ENCODE data around the gene MSH2. TPM values are rescaled to one million over a fixed set of nuclear protein-coding genes. Genes with fewer than 3 reads are reported as not detected.

Gene MSH2
- total RNA-seq, 1 donor from 2014 or later = 25.2 TPM

GRCh38 chr2:47520825-47521665 lies 118.1 kb downstream of the MSH2 start:
- Mint-ChIP-seq H3K4me3 (peak overlapping the region; percentile 85), H3K36me3 (ENCODE audit: low read depth) (no peaks in the 10 kb centered on the region), H3K27ac (peak overlapping the region; percentile 87), H3K4me1 (peaks cover 13% of the 10 kb centered on the region), H3K9me3 (no peaks in the 10 kb centered on the region), H3K27me3 (no peaks in the 10 kb centered on the region)
- DNase-seq (peak; percentile 74), ATAC-seq (ENCODE audit: low read depth) (peak; percentile 91)
- intact Hi-C loops (cut with micrococcal nuclease) = loop anchor here (1.0 to 5.0 kb wide), 8 partner anchors 34 to 585 kb away; partner anchors contain the start of gene MSH6
- ChIA-PET POLR2A (interaction anchor here (1.0 to 1.7 kb wide), 7 partner anchors 17 to 262 kb away, joined by 3 to 8 read pairs (median 4); partner anchors contain the start of gene MSH6), CTCF (interaction anchor here (0.6 to 2.9 kb wide), 8 partner anchors 53 to 262 kb away, joined by 3 to 36 read pairs (median 4); partner anchors contain the start of gene MSH6)
- TF ChIP-seq, protein P1, sequence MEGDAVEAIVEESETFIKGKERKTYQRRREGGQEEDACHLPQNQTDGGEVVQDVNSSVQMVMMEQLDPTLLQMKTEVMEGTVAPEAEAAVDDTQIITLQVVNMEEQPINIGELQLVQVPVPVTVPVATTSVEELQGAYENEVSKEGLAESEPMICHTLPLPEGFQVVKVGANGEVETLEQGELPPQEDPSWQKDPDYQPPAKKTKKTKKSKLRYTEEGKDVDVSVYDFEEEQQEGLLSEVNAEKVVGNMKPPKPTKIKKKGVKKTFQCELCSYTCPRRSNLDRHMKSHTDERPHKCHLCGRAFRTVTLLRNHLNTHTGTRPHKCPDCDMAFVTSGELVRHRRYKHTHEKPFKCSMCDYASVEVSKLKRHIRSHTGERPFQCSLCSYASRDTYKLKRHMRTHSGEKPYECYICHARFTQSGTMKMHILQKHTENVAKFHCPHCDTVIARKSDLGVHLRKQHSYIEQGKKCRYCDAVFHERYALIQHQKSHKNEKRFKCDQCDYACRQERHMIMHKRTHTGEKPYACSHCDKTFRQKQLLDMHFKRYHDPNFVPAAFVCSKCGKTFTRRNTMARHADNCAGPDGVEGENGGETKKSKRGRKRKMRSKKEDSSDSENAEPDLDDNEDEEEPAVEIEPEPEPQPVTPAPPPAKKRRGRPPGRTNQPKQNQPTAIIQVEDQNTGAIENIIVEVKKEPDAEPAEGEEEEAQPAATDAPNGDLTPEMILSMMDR (IDR thresholded peaks at IDR 0.05) = no peak

DNA sequence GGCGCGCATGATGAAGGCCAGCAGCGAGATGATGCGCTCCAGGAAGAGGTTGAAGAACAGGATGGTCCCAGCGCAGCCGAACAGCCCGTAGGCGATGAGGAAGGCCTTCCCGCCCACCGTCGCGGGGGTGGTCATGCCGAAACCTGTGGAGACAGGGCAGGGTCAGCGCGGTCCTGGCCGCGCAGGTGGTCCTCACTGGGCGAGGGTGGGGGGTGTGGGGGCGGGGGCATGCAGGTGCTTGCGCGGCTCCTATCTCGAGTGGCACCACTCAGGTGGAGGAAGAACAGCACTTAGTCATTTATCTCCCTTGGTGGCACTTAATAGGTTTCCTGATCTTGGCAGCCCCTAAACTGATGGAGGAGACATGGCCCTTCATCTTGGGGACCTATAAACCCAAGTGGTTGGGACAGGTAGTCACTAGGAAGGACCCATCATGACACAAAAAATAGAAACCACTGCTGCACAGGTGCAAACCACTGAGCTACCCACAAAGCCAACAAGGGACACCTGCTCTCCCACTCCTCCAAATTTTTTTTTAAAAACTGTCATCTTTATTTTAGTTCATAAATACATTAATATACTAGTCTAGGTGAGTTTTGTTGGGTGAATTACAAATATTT lies 118.8 kb downstream of the MSH2 start:
- no peaks in the 10 kb centered on the region for H3K9me3 Mint-ChIP-seq
- ChIA-PET CTCF (interaction anchor here (0.6 to 2.9 kb wide), 4 partner anchors 71 to 262 kb away, joined by 3 to 36 read pairs (median 4); partner anchors contain the start of gene MSH6), POLR2A (interaction anchor here (0.9 to 1.7 kb wide), 5 partner anchors 35 to 246 kb away, joined by 3 to 8 read pairs (median 4); no protein-coding TSS in a partner anchor)
- no peaks in the 10 kb centered on the region for H3K36me3 Mint-ChIP-seq (ENCODE audit: low read depth)
- TF ChIP-seq, protein P1 (IDR thresholded peaks at IDR 0.05) = no peak
- peaks cover 13% of the 10 kb centered on the region for H3K4me1 Mint-ChIP-seq
- intact Hi-C loops (cut with micrococcal nuclease) = loop anchor here (1.0 to 5.0 kb wide), 8 partner anchors 34 to 585 kb away; partner anchors contain the start of gene MSH6
- DNase-seq (no peak), ATAC-seq (ENCODE audit: low read depth) (no peak)
- H3K4me3 Mint-ChIP-seq = peak overlapping the region; percentile 85
- H3K27me3 Mint-ChIP-seq = no peaks in the 10 kb centered on the region
- H3K27ac Mint-ChIP-seq = peak overlapping the region; percentile 87

DNA sequence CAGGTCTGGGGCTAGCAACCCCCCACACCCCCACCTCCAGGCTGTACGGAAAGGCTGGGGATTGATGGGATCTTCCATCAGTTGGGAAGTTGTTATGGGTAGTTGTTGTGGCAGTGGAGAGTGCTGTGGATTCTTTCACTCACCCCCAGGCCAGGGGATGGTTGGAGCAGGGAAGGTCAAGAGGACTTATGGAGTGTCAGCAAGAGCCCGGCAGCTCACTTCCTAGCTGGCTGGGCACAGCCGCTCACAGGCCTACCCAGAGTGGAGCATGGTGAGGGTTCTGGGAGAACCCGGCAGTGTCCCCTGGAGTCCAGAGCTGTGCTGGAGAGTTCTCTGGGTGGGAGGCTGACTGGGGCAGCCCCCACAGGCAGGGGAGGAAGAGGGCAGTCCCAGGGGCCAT lies 122.2 kb downstream of the MSH2 start:
- POLR2A ChIA-PET = no interaction called here
- no peak overlapping the region for H3K27ac Mint-ChIP-seq

GRCh38 chr2:47528455-47528854 lies 125.5 kb downstream of the MSH2 start:
- H3K27ac Mint-ChIP-seq = no peak overlapping the region
- CTCF ChIA-PET = no interaction called here
- no peaks in the 10 kb centered on the region for H3K9me3 Mint-ChIP-seq
- H3K36me3 Mint-ChIP-seq (ENCODE audit: low read depth) = no peaks in the 10 kb centered on the region
- no peak overlapping the region for H3K4me3 Mint-ChIP-seq
- DNase-seq = no peak
- no peak for ATAC-seq (ENCODE audit: low read depth)
- no peaks in the 10 kb centered on the region for H3K27me3 Mint-ChIP-seq
- POLR2A ChIA-PET = no interaction called here
- TF ChIP-seq, protein P1 (IDR thresholded peaks at IDR 0.05) = no peak
- intact Hi-C loops (cut with micrococcal nuclease) = no loop called here
- no peaks in the 10 kb centered on the region for H3K4me1 Mint-ChIP-seq

More for the DNA sequence above, 122.2 kb downstream of the MSH2 start:
- Mint-ChIP-seq H3K27me3 (no peaks in the 10 kb centered on the region), H3K4me3 (no peak overlapping the region), H3K4me1 (peaks cover 10% of the 10 kb centered on the region), H3K9me3 (no peaks in the 10 kb centered on the region), H3K36me3 (ENCODE audit: low read depth) (no peaks in the 10 kb centered on the region)
- CTCF ChIA-PET = no interaction called here
- ATAC-seq (ENCODE audit: low read depth) (no peak), DNase-seq (no peak)
- intact Hi-C loops (cut with micrococcal nuclease) = no loop called here
- TF ChIP-seq, protein P1 (IDR thresholded peaks at IDR 0.05) = no peak

- Mint-ChIP-seq H3K4me1 (no peaks in the 10 kb centered on the region), H3K36me3 (ENCODE audit: low read depth) (no peaks in the 10 kb centered on the region)
Measured at GRCh38 chr2:47528874-47529273, 125.9 kb downstream of the MSH2 start.

More at GRCh38 chr2:47528874-47529273, 125.9 kb downstream of the MSH2 start:
- intact Hi-C loops (cut with micrococcal nuclease) = no loop called here
- no peak overlapping the region for H3K4me3 Mint-ChIP-seq
- ATAC-seq (ENCODE audit: low read depth) = no peak
- no peak for DNase-seq
- ChIA-PET CTCF (no interaction called here), POLR2A (no interaction called here)
- H3K9me3 Mint-ChIP-seq = no peaks in the 10 kb centered on the region
- H3K27ac Mint-ChIP-seq = no peak overlapping the region
- TF ChIP-seq, protein P1 (IDR thresholded peaks at IDR 0.05) = no peak
- no peaks in the 10 kb centered on the region for H3K27me3 Mint-ChIP-seq
